Osteocyte (in vitro differentiated cells): ENCODE data around the gene RIOK1. TPM values are rescaled to one million over a fixed set of nuclear protein-coding genes. Genes with fewer than 3 reads are reported as not detected.

Experiments
- DNase-seq: peaks from one replicate; pipeline ENCODE4 v3.0.0; 2021; ENCODE audit warnings: mixed read lengths; ENCODE audit not compliant: unreplicated experiment; ENCODE audit errors: extremely low spot score
- H3K27ac Mint-ChIP-seq: one replicate; pipeline ENCODE4 v1.8.0; 2021; ENCODE audit warnings: mild to moderate bottlenecking, mixed read lengths; ENCODE audit not compliant: unreplicated experiment
- H3K27me3 Mint-ChIP-seq: one replicate; pipeline ENCODE4 v1.8.0; 2021; ENCODE audit warnings: mixed read lengths; ENCODE audit not compliant: unreplicated experiment
- H3K36me3 Mint-ChIP-seq: one replicate; pipeline ENCODE4 v1.8.0; 2021; ENCODE audit warnings: mixed read lengths; ENCODE audit not compliant: unreplicated experiment
- H3K4me1 Mint-ChIP-seq: one replicate; pipeline ENCODE4 v1.8.0; 2021; ENCODE audit warnings: mixed read lengths; ENCODE audit not compliant: unreplicated experiment
- H3K4me3 Mint-ChIP-seq: one replicate; pipeline ENCODE4 v1.8.0; 2021; ENCODE audit warnings: mild to moderate bottlenecking, moderate library complexity, mixed read lengths; ENCODE audit not compliant: unreplicated experiment
- H3K9me3 Mint-ChIP-seq: one replicate; pipeline ENCODE4 v1.8.0; 2021; ENCODE audit warnings: mixed read lengths; ENCODE audit not compliant: unreplicated experiment
- CTCF ChIP-seq: fragments of 200-600 bp; sonication (generic); IDR thresholded peaks from 2 replicates; pipeline ENCODE4 v1.5.0; 2021; ENCODE audit warnings: antibody characterized with exemption, mild to moderate bottlenecking, moderate library complexity
- total RNA-seq: library from RNA; stranded (reverse); gene quantifications from 2 replicates; pipeline ENCODE4 v1.2.1, GENCODE V29; 2021

Gene RIOK1
- total RNA-seq, 1 donor from 2014 or later = 22.5 TPM

- H3K27me3 Mint-ChIP-seq = no peaks in the 10 kb centered on the region
- no peak overlapping the region for H3K27ac Mint-ChIP-seq
- H3K4me3 Mint-ChIP-seq = no peak overlapping the region
- H3K36me3 Mint-ChIP-seq = no peaks in the 10 kb centered on the region
- H3K9me3 Mint-ChIP-seq = no peaks in the 10 kb centered on the region
- peaks cover 1% of the 10 kb centered on the region for H3K4me1 Mint-ChIP-seq
- no peak for TF ChIP-seq CTCF
- no peak for DNase-seq
Observed at GRCh38 chr6:7426447-7427169, 37.0 kb downstream of the RIOK1 start.

- no peak overlapping the region for H3K27ac Mint-ChIP-seq
- no peaks in the 10 kb centered on the region for H3K36me3 Mint-ChIP-seq
- peaks cover 11% of the 10 kb centered on the region for H3K4me1 Mint-ChIP-seq
- TF ChIP-seq CTCF = no peak
- no peak for DNase-seq
- no peak overlapping the region for H3K4me3 Mint-ChIP-seq
- no peaks in the 10 kb centered on the region for H3K27me3 Mint-ChIP-seq
- H3K9me3 Mint-ChIP-seq = no peaks in the 10 kb centered on the region
Observed at GRCh38 chr6:7431313-7431673, 41.7 kb downstream of the RIOK1 start.

GRCh38 chr6:7431674-7432390 is 42.2 kb downstream of the RIOK1 start:
- Mint-ChIP-seq H3K27ac (no peak overlapping the region), H3K36me3 (no peaks in the 10 kb centered on the region), H3K4me3 (no peak overlapping the region), H3K9me3 (no peaks in the 10 kb centered on the region), H3K4me1 (peaks cover 11% of the 10 kb centered on the region), H3K27me3 (no peaks in the 10 kb centered on the region)
- no peak for DNase-seq
- TF ChIP-seq CTCF = no peak

- Mint-ChIP-seq H3K27ac (no peak overlapping the region), H3K27me3 (no peaks in the 10 kb centered on the region), H3K4me1 (peaks cover 11% of the 10 kb centered on the region), H3K4me3 (no peak overlapping the region), H3K36me3 (no peaks in the 10 kb centered on the region), H3K9me3 (no peaks in the 10 kb centered on the region)
- no peak for DNase-seq
- no peak for TF ChIP-seq CTCF
Observed at GRCh38 chr6:7432391-7433120, 42.9 kb downstream of the RIOK1 start.

- Mint-ChIP-seq H3K4me1 (peaks cover 11% of the 10 kb centered on the region), H3K9me3 (no peaks in the 10 kb centered on the region), H3K27ac (no peak overlapping the region), H3K27me3 (no peaks in the 10 kb centered on the region), H3K36me3 (no peaks in the 10 kb centered on the region), H3K4me3 (no peak overlapping the region)
- no peak for TF ChIP-seq CTCF
- no peak for DNase-seq
Observed at GRCh38 chr6:7433121-7433617, 43.6 kb downstream of the RIOK1 start.
